ENCODE results near the gene PLXNB3. TPM values are rescaled to one million over a fixed set of nuclear protein-coding genes. Genes with fewer than 3 reads are reported as not detected.

Gene PLXNB3
- total RNA-seq: 10 to 100 TPM in 2 of 4 donors, 1 to 10 TPM in 2; 3.1 to 46.2 (median 24.7) TPM

GRCh38 chrX:153763989-153764755 lies at the start of gene PLXNB3:
Gene PLXNB3, plus strand, starts transcription at chrX:153764249. Its CDS starts 1,287 bp downstream, at chrX:153765536.
- peak; percentile 84 for DNase-seq
- no peaks in the 10 kb centered on the region for H3K36me3 ChIP-seq
- peak within 1 kb of the TSS in 3 of 4 donors; percentile 2 to 13 (median 12) for H3K4me3 ChIP-seq
- peak within 1 kb of the TSS; percentile 47 to 81 (median 65) for H3K27ac ChIP-seq
- TF ChIP-seq POLR2AphosphoS5 (IDR thresholded peaks at IDR 0.05): peak in 1 of 3 donors; percentile 32
- no peak for TF ChIP-seq POLR2A (IDR thresholded peaks at IDR 0.05)
- peak; percentile 67 to 86 (median 76) for TF ChIP-seq CTCF (IDR thresholded peaks at IDR 0.05)
- H3K4me1 ChIP-seq: no peaks in the 10 kb centered on the region
- in situ Hi-C loops (cut with MboI; ENCODE audit: low pct_ligation_motif_present in 1 of 4, low pct_unique_long_range_greater_than_20kb in 1 of 4, low sequenced_read_pairs in 3 of 4) (loop anchor here in 1 of 4 donors (25.0 kb wide), 1 partner anchor 198 kb away; the partner anchor contains the start of genes HCFC1 and TMEM187), intact Hi-C loops (cut with DNase I; ENCODE audit: low total_unique reads) (no loop called here)
- no peaks in the 10 kb centered on the region for H3K9me3 ChIP-seq
- WGBS, 2 donors (ENCODE audit: low coverage in 1 of 2): 39% methylated on average over 26 of the region's 26 CpGs; no CpG with 5 or more reads in 1 of the 2 donors
- no peaks in the 10 kb centered on the region for H3K27me3 ChIP-seq

- no peak for DNase-seq
- Histone ChIP-seq H3K4me1 (no peaks in the 10 kb centered on the region), H3K4me3 (no peak overlapping the region), H3K27ac (no peak overlapping the region), H3K36me3 (no peaks in the 10 kb centered on the region), H3K27me3 (no peaks in the 10 kb centered on the region), H3K9me3 (no peaks in the 10 kb centered on the region)
- in situ Hi-C loops (cut with MboI; ENCODE audit: low pct_ligation_motif_present in 1 of 4, low pct_unique_long_range_greater_than_20kb in 1 of 4, low sequenced_read_pairs in 3 of 4): no loop called here
- TF ChIP-seq POLR2AphosphoS5 (IDR thresholded peaks at IDR 0.05) (no peak), CTCF (IDR thresholded peaks at IDR 0.05) (no peak), POLR2A (IDR thresholded peaks at IDR 0.05) (no peak), EP300 (IDR thresholded peaks at IDR 0.05; ENCODE audit: low read depth) (no peak)
- 92% methylated on average over 3 of the region's 3 CpGs; no CpG with 5 or more reads in 1 of the 2 donors for WGBS, 2 donors (ENCODE audit: low coverage in 1 of 2)
- intact Hi-C loops (cut with DNase I; ENCODE audit: low total_unique reads): no loop called here
Observed at GRCh38 chrX:153714256-153714655, 49.8 kb upstream of the PLXNB3 start.

GRCh38 chrX:153717445-153717844 lies 46.6 kb upstream of the PLXNB3 start:
- Histone ChIP-seq H3K36me3 (no peaks in the 10 kb centered on the region), H3K9me3 (no peaks in the 10 kb centered on the region), H3K27ac (no peak overlapping the region), H3K27me3 (no peaks in the 10 kb centered on the region), H3K4me1 (peaks cover 0 to 6% (median 4%) of the 10 kb centered on the region in 4 donors), H3K4me3 (no peak overlapping the region)
- in situ Hi-C loops (cut with MboI; ENCODE audit: low pct_ligation_motif_present in 1 of 4, low pct_unique_long_range_greater_than_20kb in 1 of 4, low sequenced_read_pairs in 3 of 4) (no loop called here), intact Hi-C loops (cut with DNase I; ENCODE audit: low total_unique reads) (no loop called here)
- 83% methylated on average over 9 of the region's 9 CpGs; no CpG with 5 or more reads in 1 of the 2 donors for WGBS, 2 donors (ENCODE audit: low coverage in 1 of 2)
- DNase-seq: no peak
- TF ChIP-seq POLR2AphosphoS5 (IDR thresholded peaks at IDR 0.05): no peak
- no peak for TF ChIP-seq POLR2A (IDR thresholded peaks at IDR 0.05)
- no peak for TF ChIP-seq CTCF (IDR thresholded peaks at IDR 0.05)
- no peak for TF ChIP-seq EP300 (IDR thresholded peaks at IDR 0.05; ENCODE audit: low read depth)

GRCh38 chrX:153719238-153719637 lies 44.8 kb upstream of the PLXNB3 start:
- Histone ChIP-seq H3K4me1 (peaks cover 6 to 15% (median 10%) of the 10 kb centered on the region in 4 donors), H3K9me3 (no peaks in the 10 kb centered on the region), H3K27me3 (no peaks in the 10 kb centered on the region), H3K36me3 (no peaks in the 10 kb centered on the region), H3K4me3 (no peak overlapping the region), H3K27ac (no peak overlapping the region)
- DNase-seq: no peak
- in situ Hi-C loops (cut with MboI; ENCODE audit: low pct_ligation_motif_present in 1 of 4, low pct_unique_long_range_greater_than_20kb in 1 of 4, low sequenced_read_pairs in 3 of 4) (no loop called here), intact Hi-C loops (cut with DNase I; ENCODE audit: low total_unique reads) (no loop called here)
- WGBS, 2 donors (ENCODE audit: low coverage in 1 of 2): 79% methylated on average over 2 of the region's 2 CpGs; no CpG with 5 or more reads in 1 of the 2 donors
- no peak for TF ChIP-seq POLR2A (IDR thresholded peaks at IDR 0.05)
- no peak for TF ChIP-seq EP300 (IDR thresholded peaks at IDR 0.05; ENCODE audit: low read depth)
- no peak for TF ChIP-seq CTCF (IDR thresholded peaks at IDR 0.05)
- no peak for TF ChIP-seq POLR2AphosphoS5 (IDR thresholded peaks at IDR 0.05)
